Measurements from ENCODE around the gene ZSCAN4.

DNA sequence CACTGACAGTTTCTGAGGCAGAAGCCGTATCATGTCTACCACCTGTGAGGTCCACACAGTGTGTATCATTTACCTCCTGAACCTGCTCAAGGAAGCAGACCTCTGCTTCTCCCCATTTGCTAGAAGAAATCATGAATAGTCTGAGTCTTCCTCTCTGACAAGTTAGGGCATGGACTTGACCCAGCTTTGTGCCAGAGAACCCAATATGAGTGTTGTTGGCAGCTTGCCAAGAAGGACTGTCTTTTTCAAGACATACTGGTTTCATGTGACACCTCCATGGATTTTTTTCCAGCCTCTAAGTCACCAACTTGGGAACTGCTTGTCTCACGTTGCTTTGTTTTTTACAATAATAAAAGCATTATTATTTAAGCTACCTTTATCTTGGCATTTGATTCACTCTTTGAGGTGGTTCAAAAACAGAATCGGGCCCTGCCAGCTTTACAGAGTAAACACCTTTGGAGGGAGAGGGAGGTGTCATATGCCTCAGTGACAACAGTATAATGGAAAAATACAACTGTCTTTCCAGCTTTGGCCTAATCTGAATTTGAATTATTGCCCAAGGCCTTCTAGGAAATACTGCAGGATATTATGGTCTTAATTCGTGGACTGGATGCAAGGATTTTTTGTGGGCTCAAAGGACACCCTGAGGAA is 26.2 kb upstream of the ZSCAN4 start:
- TF ChIP-seq, protein P1, sequence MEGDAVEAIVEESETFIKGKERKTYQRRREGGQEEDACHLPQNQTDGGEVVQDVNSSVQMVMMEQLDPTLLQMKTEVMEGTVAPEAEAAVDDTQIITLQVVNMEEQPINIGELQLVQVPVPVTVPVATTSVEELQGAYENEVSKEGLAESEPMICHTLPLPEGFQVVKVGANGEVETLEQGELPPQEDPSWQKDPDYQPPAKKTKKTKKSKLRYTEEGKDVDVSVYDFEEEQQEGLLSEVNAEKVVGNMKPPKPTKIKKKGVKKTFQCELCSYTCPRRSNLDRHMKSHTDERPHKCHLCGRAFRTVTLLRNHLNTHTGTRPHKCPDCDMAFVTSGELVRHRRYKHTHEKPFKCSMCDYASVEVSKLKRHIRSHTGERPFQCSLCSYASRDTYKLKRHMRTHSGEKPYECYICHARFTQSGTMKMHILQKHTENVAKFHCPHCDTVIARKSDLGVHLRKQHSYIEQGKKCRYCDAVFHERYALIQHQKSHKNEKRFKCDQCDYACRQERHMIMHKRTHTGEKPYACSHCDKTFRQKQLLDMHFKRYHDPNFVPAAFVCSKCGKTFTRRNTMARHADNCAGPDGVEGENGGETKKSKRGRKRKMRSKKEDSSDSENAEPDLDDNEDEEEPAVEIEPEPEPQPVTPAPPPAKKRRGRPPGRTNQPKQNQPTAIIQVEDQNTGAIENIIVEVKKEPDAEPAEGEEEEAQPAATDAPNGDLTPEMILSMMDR (IDR thresholded peaks at IDR 0.05): no peak
- TF ChIP-seq POLR2A (IDR thresholded peaks at IDR 0.05): no peak
